ENCODE data around the gene PTPRZ1. TPM values are rescaled to one million over a fixed set of nuclear protein-coding genes. Genes with fewer than 3 reads are reported as not detected.

The PTPRZ1 gene
- total RNA-seq, 1 donor from 2014 or later: 11.4 TPM

DNA sequence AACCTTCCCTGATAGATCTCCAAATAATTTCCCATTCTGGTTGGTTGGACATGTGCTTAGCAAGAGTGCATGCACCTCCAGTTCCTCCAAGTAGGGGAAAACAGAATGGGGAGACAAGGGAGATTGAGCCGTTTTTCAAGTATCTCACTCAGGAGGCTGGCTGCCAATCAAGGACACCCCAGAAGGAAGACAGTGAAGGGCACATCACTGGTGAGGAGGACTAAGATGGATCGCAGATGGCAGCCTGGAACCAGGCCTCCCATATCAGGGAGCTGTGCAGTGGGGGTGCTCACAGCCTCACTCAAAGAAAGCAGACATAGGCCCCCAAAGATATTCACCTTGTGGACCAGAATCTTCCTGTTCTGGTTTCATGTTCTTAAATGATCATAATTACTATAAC is 31.2 kb downstream of the PTPRZ1 start:
- Mint-ChIP-seq H3K27me3 (ENCODE audit: unreplicated experiment) (no peaks in the 10 kb centered on the region), H3K27ac (ENCODE audit: unreplicated experiment) (no peak overlapping the region)
- TF ChIP-seq, protein P1, sequence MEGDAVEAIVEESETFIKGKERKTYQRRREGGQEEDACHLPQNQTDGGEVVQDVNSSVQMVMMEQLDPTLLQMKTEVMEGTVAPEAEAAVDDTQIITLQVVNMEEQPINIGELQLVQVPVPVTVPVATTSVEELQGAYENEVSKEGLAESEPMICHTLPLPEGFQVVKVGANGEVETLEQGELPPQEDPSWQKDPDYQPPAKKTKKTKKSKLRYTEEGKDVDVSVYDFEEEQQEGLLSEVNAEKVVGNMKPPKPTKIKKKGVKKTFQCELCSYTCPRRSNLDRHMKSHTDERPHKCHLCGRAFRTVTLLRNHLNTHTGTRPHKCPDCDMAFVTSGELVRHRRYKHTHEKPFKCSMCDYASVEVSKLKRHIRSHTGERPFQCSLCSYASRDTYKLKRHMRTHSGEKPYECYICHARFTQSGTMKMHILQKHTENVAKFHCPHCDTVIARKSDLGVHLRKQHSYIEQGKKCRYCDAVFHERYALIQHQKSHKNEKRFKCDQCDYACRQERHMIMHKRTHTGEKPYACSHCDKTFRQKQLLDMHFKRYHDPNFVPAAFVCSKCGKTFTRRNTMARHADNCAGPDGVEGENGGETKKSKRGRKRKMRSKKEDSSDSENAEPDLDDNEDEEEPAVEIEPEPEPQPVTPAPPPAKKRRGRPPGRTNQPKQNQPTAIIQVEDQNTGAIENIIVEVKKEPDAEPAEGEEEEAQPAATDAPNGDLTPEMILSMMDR (IDR thresholded peaks at IDR 0.05; ENCODE audit: partially characterized antibody, unreplicated experiment): no peak

DNA sequence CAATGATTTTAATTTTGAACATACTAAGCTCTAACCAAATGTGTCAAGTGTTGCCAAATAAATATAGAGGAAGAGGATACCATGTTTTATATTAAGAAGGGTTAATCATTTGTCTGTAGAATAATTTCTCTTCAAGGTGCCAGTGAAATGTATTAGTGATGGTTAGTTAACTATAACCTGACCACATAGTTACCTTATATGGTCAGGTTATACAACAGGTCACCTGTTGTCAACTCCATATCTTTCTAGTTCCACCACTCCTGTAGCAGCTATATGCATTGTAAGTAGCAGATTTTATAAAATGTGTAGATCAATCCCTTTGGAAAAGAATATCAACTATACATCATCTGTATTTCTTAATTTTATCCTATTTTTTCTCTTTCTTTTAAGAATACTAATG is 35.1 kb downstream of the PTPRZ1 start:
- no peak for DNase-seq
- H3K9me3 Mint-ChIP-seq (ENCODE audit: unreplicated experiment): no peaks in the 10 kb centered on the region
- H3K4me1 Mint-ChIP-seq (ENCODE audit: low read depth, unreplicated experiment): no peaks in the 10 kb centered on the region
- TF ChIP-seq, protein P1 (IDR thresholded peaks at IDR 0.05; ENCODE audit: partially characterized antibody, unreplicated experiment): no peak
- H3K27me3 Mint-ChIP-seq (ENCODE audit: unreplicated experiment): peaks cover 2% of the 10 kb centered on the region
- H3K27ac Mint-ChIP-seq (ENCODE audit: unreplicated experiment): no peak overlapping the region
- no peak overlapping the region for H3K4me3 Mint-ChIP-seq (ENCODE audit: unreplicated experiment)
- H3K36me3 Mint-ChIP-seq (ENCODE audit: unreplicated experiment): no peaks in the 10 kb centered on the region

More for the DNA sequence above, 31.2 kb downstream of the PTPRZ1 start:
- H3K4me1 Mint-ChIP-seq (ENCODE audit: low read depth, unreplicated experiment): no peaks in the 10 kb centered on the region
- no peaks in the 10 kb centered on the region for H3K9me3 Mint-ChIP-seq (ENCODE audit: unreplicated experiment)
- H3K4me3 Mint-ChIP-seq (ENCODE audit: unreplicated experiment): no peak overlapping the region
- DNase-seq: no peak
- H3K36me3 Mint-ChIP-seq (ENCODE audit: unreplicated experiment): no peaks in the 10 kb centered on the region

DNA sequence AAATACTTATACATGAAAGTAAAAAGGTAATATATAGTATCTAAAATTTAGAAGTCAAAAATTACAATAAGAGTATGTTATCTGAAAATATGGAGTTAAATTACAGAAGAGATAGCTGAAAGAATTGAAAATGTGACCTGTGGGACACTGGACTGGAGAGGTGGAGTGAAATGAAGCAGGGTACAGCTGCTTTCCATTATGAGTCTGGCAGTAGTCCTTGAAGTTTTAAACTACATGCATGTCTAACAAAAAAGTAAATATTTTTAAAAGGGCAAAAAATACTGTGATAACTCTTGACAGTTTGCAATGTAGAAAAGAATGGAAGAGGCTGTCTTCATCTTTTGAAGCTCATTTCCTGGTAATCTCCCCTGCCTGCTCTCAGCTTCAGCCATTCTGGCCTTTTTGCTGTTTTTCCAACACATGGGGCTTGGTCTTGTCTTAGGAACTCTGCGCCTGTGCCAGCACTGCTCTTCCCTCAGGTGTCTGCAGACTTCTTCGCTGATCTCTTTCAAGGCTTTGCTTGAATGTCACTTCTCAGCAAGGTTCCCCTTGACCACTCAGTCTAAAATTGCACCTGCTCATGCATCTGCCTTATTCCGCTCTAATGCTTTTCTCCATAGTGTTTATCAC is 36.9 kb downstream of the PTPRZ1 start:
- H3K27ac Mint-ChIP-seq (ENCODE audit: unreplicated experiment): no peak overlapping the region
- TF ChIP-seq, protein P1 (IDR thresholded peaks at IDR 0.05; ENCODE audit: partially characterized antibody, unreplicated experiment): no peak
- peaks cover 2% of the 10 kb centered on the region for H3K27me3 Mint-ChIP-seq (ENCODE audit: unreplicated experiment)
- DNase-seq: no peak
- no peaks in the 10 kb centered on the region for H3K36me3 Mint-ChIP-seq (ENCODE audit: unreplicated experiment)
- H3K4me1 Mint-ChIP-seq (ENCODE audit: low read depth, unreplicated experiment): no peaks in the 10 kb centered on the region
- no peak overlapping the region for H3K4me3 Mint-ChIP-seq (ENCODE audit: unreplicated experiment)
- H3K9me3 Mint-ChIP-seq (ENCODE audit: unreplicated experiment): no peaks in the 10 kb centered on the region

DNA sequence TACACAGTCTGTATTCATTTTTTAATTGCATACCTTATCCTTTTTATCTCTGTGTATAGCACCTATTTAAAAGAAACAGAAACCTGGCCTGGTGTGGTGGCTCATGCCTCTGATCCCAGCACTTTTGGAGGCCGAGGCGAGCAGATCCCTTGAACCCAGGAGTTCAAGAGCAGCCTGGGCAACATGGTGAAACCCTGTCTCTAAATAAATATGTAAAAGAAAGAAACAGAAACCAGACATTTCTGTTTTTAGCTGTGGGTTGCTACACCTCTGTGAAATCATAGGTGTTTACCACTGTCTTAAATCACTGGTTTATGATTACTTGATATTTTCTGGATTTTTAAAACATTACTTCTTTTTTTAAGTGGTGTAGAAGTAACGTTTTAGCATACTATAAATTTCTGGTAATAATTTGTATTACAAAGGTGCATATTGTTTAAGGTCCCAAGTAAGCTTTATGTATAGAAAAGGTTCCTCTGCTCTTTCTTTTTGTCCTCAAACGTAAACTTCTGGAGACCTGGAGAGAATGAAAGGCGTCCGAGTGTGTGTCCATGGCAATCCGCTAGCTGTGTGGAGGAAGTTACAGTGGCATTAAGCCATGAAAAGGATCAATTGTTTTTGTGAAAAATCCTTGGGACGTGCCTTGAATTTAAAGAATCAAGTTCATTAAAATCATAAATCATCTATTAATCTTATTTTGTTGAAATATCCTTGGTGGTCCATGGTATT is 41.1 kb downstream of the PTPRZ1 start:
- Mint-ChIP-seq H3K4me3 (ENCODE audit: unreplicated experiment) (no peak overlapping the region), H3K36me3 (ENCODE audit: unreplicated experiment) (no peaks in the 10 kb centered on the region), H3K4me1 (ENCODE audit: low read depth, unreplicated experiment) (peaks cover 3% of the 10 kb centered on the region), H3K9me3 (ENCODE audit: unreplicated experiment) (no peaks in the 10 kb centered on the region), H3K27ac (ENCODE audit: unreplicated experiment) (no peak overlapping the region), H3K27me3 (ENCODE audit: unreplicated experiment) (peaks cover 2% of the 10 kb centered on the region)
- TF ChIP-seq, protein P1 (IDR thresholded peaks at IDR 0.05; ENCODE audit: partially characterized antibody, unreplicated experiment): no peak
- DNase-seq: no peak

DNA sequence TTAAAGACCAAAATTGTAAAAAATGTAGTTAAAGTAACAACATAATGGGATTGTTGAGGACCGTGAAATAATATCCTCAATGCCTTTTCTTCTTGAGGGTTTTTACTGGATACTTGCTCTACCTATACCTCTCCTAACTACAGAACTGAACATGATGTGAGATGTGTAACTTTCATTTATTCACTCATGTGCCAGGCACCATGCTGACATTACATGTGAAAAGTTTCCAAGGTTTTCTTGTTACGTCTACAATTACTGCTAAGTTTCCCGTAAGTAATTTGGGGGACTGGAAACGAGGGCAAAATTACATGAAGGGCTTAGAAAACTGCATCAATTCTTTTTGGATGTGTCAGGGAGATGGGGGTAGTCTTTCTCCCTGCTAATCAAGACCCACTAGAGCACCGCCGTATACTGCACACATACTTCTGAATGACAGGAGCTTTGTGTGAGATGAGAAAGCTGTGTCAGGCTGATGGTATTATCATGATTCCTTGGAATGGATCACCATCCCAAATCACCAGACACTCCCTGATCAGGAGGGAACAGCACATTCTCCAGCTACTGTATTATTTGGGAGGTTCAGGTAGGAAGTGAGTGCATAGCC is 41.8 kb downstream of the PTPRZ1 start:
- Mint-ChIP-seq H3K27me3 (ENCODE audit: unreplicated experiment) (peaks cover 2% of the 10 kb centered on the region), H3K36me3 (ENCODE audit: unreplicated experiment) (no peaks in the 10 kb centered on the region), H3K4me1 (ENCODE audit: low read depth, unreplicated experiment) (peaks cover 3% of the 10 kb centered on the region), H3K9me3 (ENCODE audit: unreplicated experiment) (no peaks in the 10 kb centered on the region), H3K27ac (ENCODE audit: unreplicated experiment) (no peak overlapping the region), H3K4me3 (ENCODE audit: unreplicated experiment) (no peak overlapping the region)
- TF ChIP-seq, protein P1 (IDR thresholded peaks at IDR 0.05; ENCODE audit: partially characterized antibody, unreplicated experiment): no peak
- no peak for DNase-seq

Measured in glutamatergic neuron (in vitro differentiated cells).